H1 (cell line): ENCODE data around the gene PPFIA4. TPM values are rescaled to one million over a fixed set of nuclear protein-coding genes. Genes with fewer than 3 reads are reported as not detected.

ENCODE experiments used
- CTCF ChIA-PET: fragments of 300-600 bp; sonication (Branson Sonifier 250); formaldehyde crosslinking; loops from one replicate; lab custom pipeline; 2021; ENCODE audit not compliant: partially characterized antibody; lab: Charles Lee
- POLR2A ChIA-PET: fragments of 300-600 bp; sonication (Branson Sonifier 250); formaldehyde crosslinking; loops from one replicate; lab custom pipeline; 2021; ENCODE audit warnings: inconsistent platforms; ENCODE audit not compliant: partially characterized antibody; lab: Charles Lee
- DNase-seq, 2 experiments: peaks; one replicate each; pipeline versions ENCODE4 v3.0.0 to v3.0.0-alpha.2; 2010 to 2022; ENCODE audit warnings: low spot score in 2 of 2, low read depth in 1 of 2, mixed read lengths in 1 of 2
- FAIRE-seq: peaks from 2 replicates; lab custom pipeline; 2011; peaks lifted over from hg19 to GRCh38; lab: Jason Lieb, UNC
- H2AFZ ChIP-seq: 2 replicates; pipeline ENCODE4 v1.8.1; 2012; ENCODE audit warnings: low read length, inconsistent platforms
- H2AK5ac ChIP-seq: 2 replicates; pipeline ENCODE4 v1.6.1; 2013; ENCODE audit warnings: low read depth, low read length
- H2BK120ac ChIP-seq: replicated peaks from 2 replicates; pipeline ENCODE3; 2013; ENCODE audit warnings: low read depth, low read length, inconsistent platforms
- H2BK12ac ChIP-seq: 2 replicates; pipeline ENCODE4 v1.6.1; 2013; ENCODE audit warnings: low read depth, low read length
- H2BK15ac ChIP-seq: 2 replicates; pipeline ENCODE4 v1.6.1; 2013; ENCODE audit warnings: low read length
- H2BK20ac ChIP-seq: 2 replicates; pipeline ENCODE4 v1.6.1; 2013; ENCODE audit warnings: low read length
- H2BK5ac ChIP-seq: 2 replicates; pipeline ENCODE4 v1.6.1; 2013; ENCODE audit warnings: low read depth, low read length
- H3K14ac ChIP-seq: 2 replicates; pipeline ENCODE4 v1.6.1; 2013; ENCODE audit warnings: inconsistent platforms; ENCODE audit not compliant: insufficient read length
- H3K18ac ChIP-seq: 2 replicates; pipeline ENCODE4 v1.6.1; 2013; ENCODE audit warnings: low read length; ENCODE audit errors: extremely low read depth
- H3K23ac ChIP-seq: 2 replicates; pipeline ENCODE4 v1.6.1; 2013; ENCODE audit warnings: inconsistent platforms; ENCODE audit not compliant: insufficient read length
- H3K23me2 ChIP-seq: 2 replicates; pipeline ENCODE4 v1.6.1; 2013; ENCODE audit warnings: low read depth, low read length
- H3K27ac ChIP-seq: 2 replicates; pipeline ENCODE4 v1.6.1; 2011; ENCODE audit warnings: low read depth, low read length, inconsistent platforms
- H3K27me3 ChIP-seq, 4 experiments: replicated peaks in 1 of 4; 1 replicate in 1 of 4; 2 replicates in 3 of 4; pipeline versions ENCODE4 v1.6.1 to v1.8.1; 2011 to 2013; ENCODE audit warnings: low read length in 3 of 4, mild to moderate bottlenecking in 3 of 4, inconsistent platforms in 2 of 4, mixed read lengths in 2 of 4, moderate library complexity in 1 of 4; ENCODE audit not compliant: control insufficient read depth in 3 of 4, insufficient read depth in 3 of 4; ENCODE audit errors: extremely low read depth in 1 of 4
- H3K36me3 ChIP-seq, 4 experiments: 2 replicates each; pipeline versions ENCODE4 v1.6.1 to v1.8.1; 2011 to 2013; ENCODE audit warnings: mild to moderate bottlenecking in 4 of 4, low read length in 3 of 4, moderate library complexity in 2 of 4, control low read depth in 1 of 4, inconsistent platforms in 1 of 4; ENCODE audit not compliant: insufficient read depth in 4 of 4, control insufficient read depth in 2 of 4
- H3K4ac ChIP-seq: replicated peaks from 2 replicates; pipeline ENCODE3; 2013; ENCODE audit warnings: low read length, low read depth, mixed read lengths, inconsistent platforms; ENCODE audit not compliant: insufficient read length
- H3K4me1 ChIP-seq, 4 experiments: replicated peaks in 1 of 4; 1 replicate in 1 of 4; 2 replicates in 3 of 4; pipeline versions ENCODE4 v1.6.1 to v1.8.1; 2011 to 2013; ENCODE audit warnings: low read length in 3 of 4, inconsistent platforms in 2 of 4, mixed read lengths in 1 of 4; ENCODE audit not compliant: insufficient read depth in 4 of 4, control insufficient read depth in 3 of 4
- H3K4me2 ChIP-seq, 2 experiments: 2 replicates each; pipeline versions ENCODE4 v1.6.1 to v1.8.1; 2011 to 2013; ENCODE audit warnings: low read depth in 2 of 2, low read length in 2 of 2, control low read depth in 1 of 2, inconsistent platforms in 1 of 2, mild to moderate bottlenecking in 1 of 2; ENCODE audit not compliant: insufficient read depth in 1 of 2
- H3K4me3 ChIP-seq, 4 experiments: fragments of 200-600, 300-600 bp in 1 of 4; sonication (generic), shearing (Covaris generic), sonication (Bioruptor Twin) in 1 of 4; 2 replicates each; pipeline versions ENCODE4 v1.5.1 to v1.8.1; 2011 to 2016; ENCODE audit warnings: low read length in 4 of 4, low read depth in 3 of 4, control low read depth in 2 of 4, inconsistent platforms in 2 of 4, mild to moderate bottlenecking in 2 of 4, mixed read lengths in 1 of 4, moderate library complexity in 1 of 4; ENCODE audit not compliant: insufficient read depth in 2 of 4; ENCODE audit errors: extremely low read depth in 1 of 4
- H3K56ac ChIP-seq: replicated peaks from 2 replicates; pipeline ENCODE3; 2013; ENCODE audit warnings: low read depth, mild to moderate bottlenecking, mixed read lengths, low read length, inconsistent platforms; ENCODE audit not compliant: insufficient read length
- H3K79me1 ChIP-seq: 2 replicates; pipeline ENCODE4 v1.6.1; 2013; ENCODE audit warnings: low read depth, low read length, control low read depth
- H3K79me2 ChIP-seq, 2 experiments: 2 replicates each; pipeline versions ENCODE4 v1.6.1 to v1.8.1; 2012 to 2013; ENCODE audit warnings: low read length in 2 of 2, mild to moderate bottlenecking in 2 of 2, inconsistent platforms in 1 of 2; ENCODE audit not compliant: insufficient read depth in 2 of 2, control insufficient read depth in 1 of 2
- H3K9ac ChIP-seq, 4 experiments: replicated peaks in 1 of 4; 1 replicate in 1 of 4; 2 replicates in 3 of 4; pipeline versions ENCODE4 v1.6.1 to v1.8.1; 2011 to 2013; ENCODE audit warnings: low read depth in 3 of 4, low read length in 3 of 4, control low read depth in 2 of 4, mild to moderate bottlenecking in 2 of 4, moderate library complexity in 2 of 4, inconsistent platforms in 1 of 4; ENCODE audit errors: extremely low read depth in 1 of 4
- H3K9me3 ChIP-seq, 2 experiments: 2 replicates each; pipeline versions ENCODE4 v1.6.1 to v1.8.1; 2012 to 2013; ENCODE audit warnings: mild to moderate bottlenecking in 2 of 2, moderate library complexity in 2 of 2, control low read depth in 1 of 2, inconsistent platforms in 1 of 2, low read depth in 1 of 2, low read length in 1 of 2, mixed read lengths in 1 of 2; ENCODE audit not compliant: insufficient read depth in 2 of 2
- H4K20me1 ChIP-seq, 2 experiments: replicated peaks in 1 of 2; 2 replicates each; pipeline versions ENCODE3 to v1.8.1; 2011 to 2013; ENCODE audit warnings: inconsistent platforms in 2 of 2, low read length in 2 of 2, mild to moderate bottlenecking in 1 of 2; ENCODE audit not compliant: insufficient read depth in 2 of 2, control insufficient read depth in 1 of 2
- H4K5ac ChIP-seq: 2 replicates; pipeline ENCODE4 v1.6.1; 2013; ENCODE audit warnings: low read length, low read depth, mixed read lengths, inconsistent platforms; ENCODE audit not compliant: insufficient read length
- H4K8ac ChIP-seq: 2 replicates; pipeline ENCODE4 v1.8.0; 2013; ENCODE audit warnings: mild to moderate bottlenecking, moderate library complexity, low read length, inconsistent platforms; ENCODE audit not compliant: insufficient read depth; ENCODE audit errors: extremely low read depth
- H4K91ac ChIP-seq: replicated peaks from 2 replicates; pipeline ENCODE3; 2013; ENCODE audit warnings: low read length, mixed read lengths, inconsistent platforms; ENCODE audit not compliant: insufficient read length
- CREB1 ChIP-seq: IDR thresholded peaks from 2 replicates; pipeline ENCODE4 v1.6.1; 2012; ENCODE audit warnings: inconsistent platforms
- GTF2F1 ChIP-seq: IDR thresholded peaks from 2 replicates; pipeline ENCODE4 v1.6.1; 2012; ENCODE audit warnings: low read depth, low read length, improper control_type of control experiment, borderline replicate concordance
- JUND ChIP-seq: IDR thresholded peaks from 2 replicates; pipeline ENCODE4 v1.6.1; 2011; ENCODE audit warnings: mild to moderate bottlenecking, improper control_type of control experiment, low read length
- KDM5A ChIP-seq: fragments of 200-600 bp; IDR thresholded peaks from 2 replicates; pipeline ENCODE4 v1.7.1; 2012; ENCODE audit warnings: mild to moderate bottlenecking, low read length, inconsistent platforms, mixed read lengths
- NANOG ChIP-seq: IDR thresholded peaks from 2 replicates; pipeline ENCODE4 v1.6.1; 2011; ENCODE audit warnings: low read length, low read depth, mild to moderate bottlenecking, inconsistent platforms; ENCODE audit not compliant: insufficient read depth, poor library complexity, severe bottlenecking
- PHF8 ChIP-seq: fragments of 200-600 bp; sonication (generic); conservative IDR thresholded peaks from 2 replicates; pipeline ENCODE4 v1.7.1; 2012; ENCODE audit warnings: low read depth, mild to moderate bottlenecking, inconsistent platforms, low read length, moderate library complexity
- POLR2A ChIP-seq, 2 experiments: IDR thresholded peaks; 1 replicate in 1 of 2; 2 replicates in 1 of 2; pipeline ENCODE4 v1.6.1; 2011; ENCODE audit warnings: low read depth in 2 of 2, low read length in 2 of 2, mild to moderate bottlenecking in 2 of 2; ENCODE audit errors: control extremely low read depth in 1 of 2
- SIN3A ChIP-seq, 2 experiments: IDR thresholded peaks in 1 of 2; conservative IDR thresholded peaks in 1 of 2; 2 replicates each; pipeline ENCODE4 v1.6.1; 2011 to 2012; ENCODE audit warnings: low read length in 2 of 2, improper control_type of control experiment in 1 of 2, low read depth in 1 of 2, mild to moderate bottlenecking in 1 of 2
- TAF7 ChIP-seq: optimal IDR thresholded peaks from 2 replicates; pipeline ENCODE3; 2011; ENCODE audit warnings: low read depth, mild to moderate bottlenecking, inconsistent platforms, low read length, moderate library complexity, borderline replicate concordance
- TBP ChIP-seq: IDR thresholded peaks from 2 replicates; pipeline ENCODE4 v1.6.1; 2011; ENCODE audit warnings: low read depth, low read length, improper control_type of control experiment
- TCF12 ChIP-seq: IDR thresholded peaks from 2 replicates; pipeline ENCODE4 v1.6.1; 2011; ENCODE audit warnings: low read depth, mild to moderate bottlenecking, low read length
- whole genome bisulfite sequencing, 2 experiments: shearing (Covaris generic) in 1 of 2; methylation state at CpG; one replicate each; pipeline versions ENCODE4 v1.1.6 to v1.1.7; 2013 to 2015; ENCODE audit warnings: low lambda C conversion rate in 2 of 2, mixed read lengths in 2 of 2, inconsistent platforms in 1 of 2, low coverage in 1 of 2, missing lambda C conversion rate in 1 of 2; ENCODE audit not compliant: insufficient replicate concordance in 2 of 2, insufficient coverage in 1 of 2, insufficient read length in 1 of 2; ENCODE audit errors: extremely low coverage in 1 of 2, missing lambda C conversion rate in 1 of 2; 5-methylcytosine and 5-hydroxymethylcytosine counted together
- polyA plus RNA-seq, 7 experiments: library from polyadenylated mRNA; depleted of rRNA in 3 of 7; stranded (reverse) in 5 of 7; unstranded in 2 of 7; fragments of >200 nt in 5 of 7; fragments of 200-250 nt in 2 of 7; gene quantifications; 1 replicate in 5 of 7; 2 replicates in 1 of 7; 4 replicates in 1 of 7; pipeline versions ENCODE4 v1.2.1 to v1.2.3, GENCODE V29; 2011 to 2013; ENCODE audit warnings: missing spikeins in 2 of 7, mixed read lengths in 2 of 7
- total RNA-seq: library from RNA; stranded (reverse); fragmentation: NEBNext Ultra II Directional; extraction: Animal tissue kit (Norgen Biotek cat#: 25700); gene quantifications from 2 replicates; pipeline ENCODE4 v1.2.1, GENCODE V29; 2021
- TF ChIP-seq, protein P1 (sequence below), 3 experiments: IDR thresholded peaks; 1 replicate in 2 of 3; 2 replicates in 1 of 3; pipeline versions ENCODE4 v1.5.1 to v1.6.1; 2011; ENCODE audit warnings: low read length in 3 of 3, mild to moderate bottlenecking in 3 of 3, inconsistent platforms in 2 of 3, low read depth in 1 of 3, moderate library complexity in 1 of 3; ENCODE audit not compliant: insufficient read depth in 1 of 3; ENCODE audit errors: control extremely low read depth in 1 of 3

The PPFIA4 gene
- total and polyA plus RNA-seq, 2 of the 8 experiments (the other 6 are each of a cell fraction or from before 2014, with no cell fraction given): 9.0 to 9.9 TPM

DNA sequence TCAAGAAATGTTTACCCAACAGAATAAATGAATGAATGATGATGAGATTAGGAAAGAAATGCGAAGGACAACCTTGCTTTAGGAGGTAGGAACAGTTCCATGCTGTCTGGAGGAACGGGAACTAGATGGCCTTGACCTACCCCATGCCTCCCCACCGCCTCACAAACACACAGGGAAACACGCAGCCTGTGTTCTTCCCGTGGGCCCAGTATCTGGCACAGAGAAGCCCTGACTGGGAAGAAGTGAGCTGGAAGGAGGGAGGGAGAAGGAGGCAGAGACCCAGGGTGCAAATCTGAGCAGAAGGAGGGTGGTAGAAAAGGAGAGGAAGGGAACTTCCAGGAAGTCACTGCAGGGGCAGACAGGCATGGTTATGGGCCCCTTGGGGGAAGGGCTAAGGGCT is 97.7 kb downstream of the PPFIA4 start:
- H3K4me1 ChIP-seq: peaks cover 3 to 22% (median 13%) of the 10 kb centered on the region in 4 experiments
- ChIA-PET CTCF (interaction anchor here (0.7 to 49.1 kb wide), 16 partner anchors 9 to 227 kb away, joined by 3 to 1071 read pairs (median 6); partner anchors contain the start of genes FMOD, MYOG and PPFIA4), POLR2A (interaction anchor here (1.1 kb wide), 1 partner anchor 42 kb away, joined by 3 read pairs; no protein-coding TSS in a partner anchor)
- H3K4ac ChIP-seq: no peak overlapping the region
- H2BK12ac ChIP-seq: no peak overlapping the region
- WGBS, 2 experiments: 78% methylated on average over 5 of the region's 5 CpGs; no CpG with 5 or more reads in 1 of the 2 experiments
- no peak overlapping the region for H3K9ac ChIP-seq
- H3K27me3 ChIP-seq: peaks cover 5 to 26% (median 16%) of the 10 kb centered on the region in 4 experiments
- no peak overlapping the region for H3K4me3 ChIP-seq
- H2BK20ac ChIP-seq: no peak overlapping the region
- H2AFZ ChIP-seq: 0 out of 2 replicates have a peak overlapping the region, but pooled peaks have one; percentile 16
- no peak overlapping the region for H4K91ac ChIP-seq
- H3K23ac ChIP-seq: no peak overlapping the region
- DNase-seq (no peak), FAIRE-seq (no peak)
- no peak overlapping the region for H3K27ac ChIP-seq
- H3K14ac ChIP-seq: no peak overlapping the region
- no peak overlapping the region for H2BK120ac ChIP-seq
- H3K79me2 ChIP-seq: no peaks in the 10 kb centered on the region
- H2AK5ac ChIP-seq: no peak overlapping the region
- H4K8ac ChIP-seq: no peak overlapping the region
- peaks cover 2% of the 10 kb centered on the region; the same call in 1 of the 2 replicates for H3K23me2 ChIP-seq
- no peaks in the 10 kb centered on the region for H3K9me3 ChIP-seq
- H3K36me3 ChIP-seq: no peaks in the 10 kb centered on the region
- H3K4me2 ChIP-seq: no peak overlapping the region
- no peak overlapping the region for H3K18ac ChIP-seq
- H3K56ac ChIP-seq: no peak overlapping the region
- no peak overlapping the region for H2BK15ac ChIP-seq
- no peaks in the 10 kb centered on the region for H3K79me1 ChIP-seq
- no peak overlapping the region for H4K5ac ChIP-seq
- H2BK5ac ChIP-seq: no peak overlapping the region
- no peaks in the 10 kb centered on the region for H4K20me1 ChIP-seq
- no peak for TF ChIP-seq NANOG
- TF ChIP-seq KDM5A: no peak
- TF ChIP-seq, protein P1, sequence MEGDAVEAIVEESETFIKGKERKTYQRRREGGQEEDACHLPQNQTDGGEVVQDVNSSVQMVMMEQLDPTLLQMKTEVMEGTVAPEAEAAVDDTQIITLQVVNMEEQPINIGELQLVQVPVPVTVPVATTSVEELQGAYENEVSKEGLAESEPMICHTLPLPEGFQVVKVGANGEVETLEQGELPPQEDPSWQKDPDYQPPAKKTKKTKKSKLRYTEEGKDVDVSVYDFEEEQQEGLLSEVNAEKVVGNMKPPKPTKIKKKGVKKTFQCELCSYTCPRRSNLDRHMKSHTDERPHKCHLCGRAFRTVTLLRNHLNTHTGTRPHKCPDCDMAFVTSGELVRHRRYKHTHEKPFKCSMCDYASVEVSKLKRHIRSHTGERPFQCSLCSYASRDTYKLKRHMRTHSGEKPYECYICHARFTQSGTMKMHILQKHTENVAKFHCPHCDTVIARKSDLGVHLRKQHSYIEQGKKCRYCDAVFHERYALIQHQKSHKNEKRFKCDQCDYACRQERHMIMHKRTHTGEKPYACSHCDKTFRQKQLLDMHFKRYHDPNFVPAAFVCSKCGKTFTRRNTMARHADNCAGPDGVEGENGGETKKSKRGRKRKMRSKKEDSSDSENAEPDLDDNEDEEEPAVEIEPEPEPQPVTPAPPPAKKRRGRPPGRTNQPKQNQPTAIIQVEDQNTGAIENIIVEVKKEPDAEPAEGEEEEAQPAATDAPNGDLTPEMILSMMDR (IDR thresholded peaks at IDR 0.05; ENCODE audit: control extremely low read depth in 1 of 3, insufficient read depth in 1 of 3, low read depth in 1 of 3, low read length in 3 of 3): no peak
- TF ChIP-seq TAF7: no peak
- no peak for TF ChIP-seq GTF2F1
- TF ChIP-seq CREB1: no peak
- no peak for TF ChIP-seq POLR2A (IDR thresholded peaks at IDR 0.05; ENCODE audit: control extremely low read depth in 1 of 2, low read depth in 2 of 2, low read length in 2 of 2)
- no peak for TF ChIP-seq TBP
- TF ChIP-seq SIN3A (conservative IDR thresholded peaks at IDR 0.05 in 1 of 2, IDR thresholded peaks at IDR 0.05 in 1 of 2; ENCODE audit: low read depth in 1 of 2, low read length in 2 of 2): no peak
- TF ChIP-seq TCF12: no peak
- no peak for TF ChIP-seq PHF8
- TF ChIP-seq JUND: no peak
